IPS-18a (cell line): ENCODE measurements around the gene DNAI2.

ENCODE experiments used
- H3K27ac ChIP-seq: one replicate; pipeline ENCODE4 v1.5.1; 2013; ENCODE audit warnings: low read length
- H3K27me3 ChIP-seq: one replicate; pipeline ENCODE4 v1.6.1; 2013; ENCODE audit warnings: mild to moderate bottlenecking, low read length; ENCODE audit not compliant: control insufficient read depth, insufficient read depth
- H3K36me3 ChIP-seq: one replicate; pipeline ENCODE4 v1.6.1; 2013; ENCODE audit warnings: low read depth, low read length; ENCODE audit not compliant: control insufficient read depth
- H3K4me1 ChIP-seq: one replicate; pipeline ENCODE4 v1.6.1; 2013; ENCODE audit warnings: low read depth, low read length; ENCODE audit not compliant: control insufficient read depth
- H3K4me3 ChIP-seq: one replicate; pipeline ENCODE4 v1.5.1; 2013; ENCODE audit warnings: low read length
- H3K9ac ChIP-seq: one replicate; pipeline ENCODE4 v1.6.1; 2013; ENCODE audit warnings: mild to moderate bottlenecking, low read length, moderate library complexity
- H3K9me3 ChIP-seq: one replicate; pipeline ENCODE4 v1.6.1; 2013; ENCODE audit warnings: low read depth, low read length; ENCODE audit not compliant: control insufficient read depth

The DNAI2 gene

GRCh38 chr17:74345433-74346241, 71.6 kb downstream of the DNAI2 start:
- no peaks in the 10 kb centered on the region for H3K36me3 ChIP-seq
- H3K4me1 ChIP-seq: peaks cover 4% of the 10 kb centered on the region
- H3K9me3 ChIP-seq: no peaks in the 10 kb centered on the region
- no peak overlapping the region for H3K4me3 ChIP-seq
- H3K27me3 ChIP-seq: peaks cover 4% of the 10 kb centered on the region
- H3K9ac ChIP-seq: no peak overlapping the region
- no peak overlapping the region for H3K27ac ChIP-seq

- no peaks in the 10 kb centered on the region for H3K9me3 ChIP-seq
- no peaks in the 10 kb centered on the region for H3K36me3 ChIP-seq
- H3K27ac ChIP-seq: no peak overlapping the region
- peaks cover 24% of the 10 kb centered on the region for H3K27me3 ChIP-seq
- H3K9ac ChIP-seq: no peak overlapping the region
- H3K4me3 ChIP-seq: no peak overlapping the region
- no peaks in the 10 kb centered on the region for H3K4me1 ChIP-seq
Observed at GRCh38 chr17:74347646-74348045, 73.6 kb downstream of the DNAI2 start.

GRCh38 chr17:74349120-74349519, 75.1 kb downstream of the DNAI2 start:
- Histone ChIP-seq H3K27ac (no peak overlapping the region), H3K9me3 (no peaks in the 10 kb centered on the region), H3K36me3 (no peaks in the 10 kb centered on the region), H3K27me3 (peaks cover 38% of the 10 kb centered on the region), H3K9ac (no peak overlapping the region), H3K4me3 (no peak overlapping the region), H3K4me1 (no peaks in the 10 kb centered on the region)

GRCh38 chr17:74350486-74350885, 76.5 kb downstream of the DNAI2 start:
- H3K27me3 ChIP-seq: peaks cover 51% of the 10 kb centered on the region
- H3K4me3 ChIP-seq: no peak overlapping the region
- no peaks in the 10 kb centered on the region for H3K36me3 ChIP-seq
- no peak overlapping the region for H3K9ac ChIP-seq
- no peaks in the 10 kb centered on the region for H3K9me3 ChIP-seq
- no peaks in the 10 kb centered on the region for H3K4me1 ChIP-seq
- H3K27ac ChIP-seq: no peak overlapping the region

- Histone ChIP-seq H3K4me3 (peak overlapping the region; percentile 33), H3K9me3 (no peaks in the 10 kb centered on the region), H3K36me3 (no peaks in the 10 kb centered on the region), H3K27ac (no peak overlapping the region), H3K27me3 (peaks cover 63% of the 10 kb centered on the region), H3K9ac (no peak overlapping the region), H3K4me1 (no peaks in the 10 kb centered on the region)
Observed at GRCh38 chr17:74351552-74352210, 77.6 kb downstream of the DNAI2 start.

- Histone ChIP-seq H3K27me3 (peaks cover 74% of the 10 kb centered on the region), H3K4me3 (no peak overlapping the region), H3K9me3 (no peaks in the 10 kb centered on the region)
Observed at GRCh38 chr17:74353446-74354060, 79.5 kb downstream of the DNAI2 start.

GRCh38 chr17:74354123-74354522, 80.1 kb downstream of the DNAI2 start:
- H3K27me3 ChIP-seq: peaks cover 74% of the 10 kb centered on the region
- no peak overlapping the region for H3K9ac ChIP-seq

More at GRCh38 chr17:74353446-74354060, 79.5 kb downstream of the DNAI2 start:
- Histone ChIP-seq H3K36me3 (no peaks in the 10 kb centered on the region), H3K4me1 (no peaks in the 10 kb centered on the region), H3K27ac (no peak overlapping the region), H3K9ac (no peak overlapping the region)

GRCh38 chr17:74354561-74354960, 80.5 kb downstream of the DNAI2 start:
- H3K4me3 ChIP-seq: no peak overlapping the region
- peaks cover 74% of the 10 kb centered on the region for H3K27me3 ChIP-seq
- no peak overlapping the region for H3K9ac ChIP-seq
- no peak overlapping the region for H3K27ac ChIP-seq
- H3K36me3 ChIP-seq: no peaks in the 10 kb centered on the region
- H3K9me3 ChIP-seq: no peaks in the 10 kb centered on the region
- H3K4me1 ChIP-seq: no peaks in the 10 kb centered on the region

More at GRCh38 chr17:74354123-74354522, 80.1 kb downstream of the DNAI2 start:
- Histone ChIP-seq H3K4me1 (no peaks in the 10 kb centered on the region), H3K36me3 (no peaks in the 10 kb centered on the region), H3K27ac (no peak overlapping the region), H3K4me3 (no peak overlapping the region), H3K9me3 (no peaks in the 10 kb centered on the region)

GRCh38 chr17:74355065-74355464, 81.0 kb downstream of the DNAI2 start:
- Histone ChIP-seq H3K9me3 (no peaks in the 10 kb centered on the region), H3K27ac (no peak overlapping the region), H3K36me3 (no peaks in the 10 kb centered on the region), H3K27me3 (peaks cover 74% of the 10 kb centered on the region), H3K9ac (no peak overlapping the region), H3K4me3 (no peak overlapping the region), H3K4me1 (no peaks in the 10 kb centered on the region)

GRCh38 chr17:74356646-74357465, 82.8 kb downstream of the DNAI2 start:
- Histone ChIP-seq H3K4me3 (peak overlapping the region; percentile 27), H3K27me3 (peaks cover 58% of the 10 kb centered on the region), H3K9ac (no peak overlapping the region)

GRCh38 chr17:74357466-74357809, 83.4 kb downstream of the DNAI2 start:
- Histone ChIP-seq H3K27me3 (peaks cover 52% of the 10 kb centered on the region), H3K36me3 (no peaks in the 10 kb centered on the region), H3K9ac (no peak overlapping the region), H3K27ac (no peak overlapping the region), H3K4me3 (no peak overlapping the region), H3K4me1 (peaks cover 14% of the 10 kb centered on the region), H3K9me3 (no peaks in the 10 kb centered on the region)

More at GRCh38 chr17:74356646-74357465, 82.8 kb downstream of the DNAI2 start:
- Histone ChIP-seq H3K36me3 (no peaks in the 10 kb centered on the region), H3K9me3 (no peaks in the 10 kb centered on the region), H3K4me1 (peaks cover 11% of the 10 kb centered on the region), H3K27ac (no peak overlapping the region)
